SHP77 (cell line): Measurements from ENCODE around the gene SDC4.
A peak's percentile ranks its signal among the peaks of the same experiment; 100 is the strongest.

Source experiments
- DNase-seq, 2 experiments: peaks; one replicate each; lab custom pipeline; 2025; lab: John Stamatoyannopoulos, UW

The SDC4 gene

DNA sequence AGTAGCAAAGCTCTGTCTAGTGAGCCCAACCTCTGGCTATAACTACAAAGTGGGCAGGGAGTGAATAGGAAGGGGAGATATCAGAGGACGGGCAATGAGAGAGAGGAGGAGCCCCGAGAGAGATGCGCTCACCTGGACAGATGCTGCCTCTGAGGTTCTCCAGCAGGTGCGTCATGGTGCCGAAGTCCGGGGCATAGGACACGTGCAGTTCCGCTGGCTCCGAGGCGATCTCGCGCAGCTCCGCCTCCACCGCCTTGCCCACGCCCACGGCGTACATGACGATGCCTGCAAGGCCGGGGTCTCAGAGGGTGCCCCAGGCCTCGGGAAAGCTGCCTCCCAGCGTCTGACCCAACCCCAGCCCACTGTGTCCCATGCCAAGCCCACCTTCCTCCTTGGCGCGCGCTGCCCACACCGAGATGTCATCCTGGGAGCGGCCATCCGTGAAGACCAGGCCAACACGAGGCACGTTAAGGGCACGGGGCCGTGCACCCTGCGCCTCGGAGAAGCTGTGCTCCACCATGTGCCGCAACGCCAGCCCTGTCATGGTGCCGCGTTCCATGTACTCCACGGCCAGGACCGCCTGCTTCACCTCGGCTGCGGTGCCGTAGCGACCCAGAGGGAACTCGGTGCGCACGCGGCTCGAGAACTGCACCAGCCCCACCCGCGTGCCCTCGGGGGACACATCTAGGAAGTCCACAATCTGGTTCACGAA, 50.3 kb downstream of the SDC4 start:
- no peak for DNase-seq

DNA sequence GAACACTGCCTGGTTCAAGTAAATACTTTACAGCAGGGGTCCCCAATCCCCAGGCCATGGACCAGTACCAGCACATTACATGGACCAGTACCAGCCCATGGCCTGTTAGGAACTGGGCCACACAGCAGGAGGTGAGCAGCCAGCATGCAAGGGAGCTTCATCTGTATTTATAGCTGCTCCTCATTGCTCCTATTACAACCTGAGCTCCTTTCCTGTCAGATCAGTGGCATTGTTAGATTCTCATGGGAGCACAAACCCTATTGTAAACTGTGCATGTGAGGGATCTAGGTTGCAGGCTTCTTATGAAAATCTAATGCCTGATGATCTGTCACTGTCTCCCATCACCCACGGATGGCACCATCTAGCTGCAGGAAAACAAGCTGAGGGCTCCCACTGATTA, 53.6 kb downstream of the SDC4 start:
- DNase-seq = no peak

DNA sequence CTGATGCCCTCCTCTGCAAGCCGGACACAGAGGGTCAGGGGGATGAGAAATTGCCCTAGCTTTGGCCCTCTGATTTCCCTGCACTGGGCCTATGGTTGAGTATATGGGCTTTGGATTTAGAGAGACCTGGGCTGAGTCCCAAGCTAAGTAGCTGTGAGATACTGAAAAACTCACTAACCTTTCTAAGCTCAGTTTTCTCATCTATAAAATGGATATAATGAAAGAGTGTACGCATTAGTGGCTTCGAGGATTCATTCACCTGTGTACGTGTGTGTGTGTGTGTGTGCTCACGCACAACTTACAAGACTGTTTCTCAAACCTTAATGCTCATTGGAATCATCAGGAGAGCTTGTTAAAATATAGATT, 54.2 kb downstream of the SDC4 start:
- DNase-seq = no peak

DNA sequence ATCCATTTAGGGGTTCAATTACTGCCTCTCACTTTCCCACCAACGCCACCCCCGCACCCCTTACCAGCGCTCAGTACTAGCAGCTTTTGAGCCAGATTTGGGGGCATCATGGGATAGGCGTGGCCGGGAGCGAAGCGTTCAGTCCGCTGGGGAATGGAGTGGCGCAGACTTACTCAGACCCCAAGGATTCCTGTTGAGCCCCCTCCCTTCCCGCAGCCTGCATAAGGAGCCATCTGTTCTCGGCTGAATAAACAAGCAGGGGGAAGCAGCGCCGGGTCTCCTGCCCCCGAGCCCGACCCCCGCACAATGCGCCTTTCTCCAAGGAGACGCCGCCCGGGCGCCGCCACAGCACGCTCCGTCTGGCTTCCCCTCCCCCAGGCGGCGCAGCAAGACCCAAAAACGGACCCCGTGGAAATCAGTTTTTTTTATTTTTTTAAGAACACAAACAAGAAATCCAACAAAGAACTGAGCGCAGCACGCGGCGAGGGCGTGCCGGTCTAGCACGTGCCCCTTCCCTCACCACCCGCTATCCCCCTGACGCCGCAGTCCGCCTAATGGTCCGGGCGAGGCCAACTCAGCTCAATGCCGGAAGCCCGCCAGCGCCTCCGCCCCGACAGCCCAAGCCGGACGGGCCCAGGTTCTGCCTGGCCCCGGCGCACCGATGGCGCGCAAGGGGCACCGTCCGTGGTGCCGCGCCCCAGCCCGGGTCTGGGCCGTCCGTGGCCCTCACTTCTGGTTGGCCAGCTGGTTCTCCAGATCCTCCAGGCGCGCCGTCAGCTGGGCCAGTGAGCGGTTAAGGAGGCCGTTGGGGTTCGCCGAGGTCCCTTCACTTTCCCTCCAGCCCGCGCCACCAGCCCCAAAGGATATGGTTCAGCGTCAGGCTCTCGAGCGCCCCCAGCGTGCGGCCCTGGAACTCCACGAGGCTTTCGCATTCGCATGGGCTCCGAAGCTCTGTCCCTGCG, 54.9 kb downstream of the SDC4 start:
- DNase-seq = peak; percentile 23 to 31

DNA sequence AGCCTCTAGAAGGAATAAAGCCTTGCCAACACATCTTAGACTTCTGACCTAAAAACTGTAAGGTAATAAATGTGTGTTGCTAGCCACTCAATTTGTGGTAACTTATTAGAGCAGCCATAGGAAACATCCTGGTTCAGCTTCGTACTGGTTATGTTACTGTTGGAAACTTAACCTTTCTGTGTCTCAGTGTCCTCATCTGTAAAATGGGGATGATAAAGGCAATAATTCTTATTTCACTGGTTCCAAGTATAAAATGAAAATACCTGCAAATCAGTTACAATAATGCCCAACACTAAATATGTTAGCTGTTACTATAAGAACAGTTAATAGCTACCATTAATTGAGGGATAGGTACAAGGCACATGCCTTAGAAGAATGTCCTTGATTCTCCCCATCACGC, 55.9 kb downstream of the SDC4 start:
- DNase-seq = no peak

DNA sequence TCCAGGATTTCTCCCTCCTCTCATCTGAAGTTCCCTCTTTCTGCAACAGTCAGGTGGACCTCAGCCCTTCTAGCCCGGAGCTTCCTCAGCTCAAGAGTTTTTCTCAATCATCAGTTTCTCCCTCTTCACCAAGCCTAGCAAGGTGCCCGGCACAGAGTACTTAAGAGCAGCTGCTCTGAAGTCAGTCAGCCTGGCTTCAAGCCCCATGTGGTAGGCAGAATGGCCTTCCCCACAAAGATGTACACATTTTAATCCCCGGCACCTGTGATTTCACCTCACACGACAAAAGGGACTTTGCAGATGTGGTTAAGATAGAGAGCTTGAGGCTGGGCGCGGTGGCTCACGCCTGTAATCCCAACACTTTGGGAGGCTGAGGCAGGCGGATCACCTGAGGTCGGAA, 56.7 kb downstream of the SDC4 start:
- no peak for DNase-seq

DNA sequence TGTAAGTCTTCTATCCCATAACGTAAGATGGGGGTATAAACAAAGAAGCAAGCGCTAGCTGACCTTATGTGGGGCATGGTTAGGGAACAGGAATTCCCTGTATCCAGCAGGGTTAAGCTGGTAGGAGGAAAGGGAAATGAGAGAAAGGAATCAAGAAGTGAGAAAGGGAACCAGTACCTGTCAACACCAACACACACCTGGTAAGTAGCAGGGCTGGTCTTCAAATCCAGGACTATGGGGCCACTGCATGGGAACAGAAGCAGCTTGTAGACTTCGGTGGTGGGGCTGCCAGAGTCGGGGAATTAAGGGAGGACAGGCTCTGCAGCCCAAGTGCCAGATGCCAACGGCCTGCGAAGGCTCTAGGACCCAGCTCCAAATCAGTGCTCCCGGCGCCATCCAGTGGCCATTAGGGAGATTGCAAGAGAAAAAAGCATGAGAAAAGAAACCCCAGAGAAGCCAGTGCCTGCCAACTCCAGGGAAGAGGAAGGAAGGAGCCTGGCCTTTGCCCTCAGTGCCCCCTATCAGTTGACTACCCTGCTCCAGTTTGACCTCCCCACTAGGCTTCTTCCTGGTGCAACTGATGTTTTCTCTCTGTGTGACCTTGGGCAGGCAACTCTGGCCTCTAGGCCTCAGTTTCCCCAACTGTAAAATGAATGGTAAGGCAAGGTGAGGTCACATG, 57.4 kb downstream of the SDC4 start:
- DNase-seq = peak; percentile 59 to 62

DNA sequence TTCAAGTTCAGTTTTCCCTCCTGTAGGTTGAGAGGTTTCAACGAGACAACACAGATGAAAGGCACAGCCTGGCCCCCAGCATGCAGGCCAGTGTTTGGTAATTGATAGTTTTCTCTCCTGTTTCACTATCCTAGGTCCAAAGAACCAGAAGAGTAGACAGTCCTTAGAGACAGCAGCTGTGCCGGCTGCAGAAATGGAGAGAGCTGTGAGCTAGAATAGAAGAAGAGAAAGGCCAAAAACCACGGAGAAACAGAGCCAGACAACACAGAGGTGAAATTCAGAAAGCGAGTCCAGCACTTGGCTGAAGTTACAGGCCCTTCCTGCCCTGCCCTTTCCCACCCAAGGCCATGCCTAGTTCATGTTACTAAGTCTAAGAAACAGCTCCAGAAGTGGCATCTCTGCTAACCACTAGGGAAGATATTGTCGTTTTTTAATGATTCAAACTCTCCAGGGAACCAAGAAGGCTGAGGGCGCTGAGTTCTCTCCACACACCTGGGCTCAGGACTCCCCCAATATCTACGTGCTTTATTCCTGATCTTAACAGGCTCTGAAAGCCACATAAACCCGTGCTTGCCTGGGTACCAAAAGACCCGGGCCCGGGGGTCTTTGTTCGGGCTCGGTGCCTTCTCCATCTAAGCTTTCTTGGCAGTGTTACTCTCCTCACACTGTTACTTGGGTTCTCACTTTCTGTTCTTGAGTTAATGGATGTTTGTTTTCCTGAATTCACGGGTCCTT, 58.1 kb downstream of the SDC4 start:
- no peak for DNase-seq

DNA sequence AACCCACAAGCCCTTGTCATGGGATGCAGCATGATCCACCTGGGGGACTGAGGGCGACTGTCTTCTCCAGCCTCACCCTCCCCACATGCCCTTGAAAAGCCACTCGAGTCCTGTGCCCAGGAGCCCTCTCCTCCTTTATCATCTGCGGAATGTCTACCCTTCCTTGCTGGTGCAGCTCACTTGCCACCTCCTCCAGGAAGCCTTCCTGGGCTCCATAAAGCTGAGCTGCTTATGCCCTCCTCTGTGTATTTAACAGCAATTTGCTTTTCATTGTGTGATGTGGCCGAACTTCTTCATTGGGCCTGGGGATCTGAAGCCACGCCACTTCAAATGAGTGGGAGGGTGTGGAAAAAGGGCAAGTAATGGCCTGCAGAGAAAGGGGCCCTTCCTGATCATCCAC, 59.4 kb downstream of the SDC4 start:
- DNase-seq = no peak

DNA sequence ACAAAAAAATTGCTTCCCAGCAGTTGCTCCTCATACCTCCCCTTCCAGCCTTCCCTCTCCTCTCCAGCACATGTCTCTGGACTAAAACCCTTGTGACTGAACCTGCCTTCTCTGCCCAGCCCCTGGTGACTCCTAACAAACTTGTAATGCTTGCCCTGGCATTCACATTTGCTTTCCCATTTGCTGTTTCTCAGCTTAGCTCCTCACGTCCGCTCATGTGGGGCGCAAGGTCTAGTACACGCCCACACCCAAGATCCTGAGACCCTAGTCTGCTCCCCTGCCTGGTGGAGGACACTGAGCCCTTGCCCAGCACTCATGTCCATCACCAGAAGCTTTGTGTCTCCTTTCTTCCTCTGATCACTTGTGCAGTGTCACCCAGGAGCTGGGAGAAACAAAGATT, 59.8 kb downstream of the SDC4 start:
- no peak for DNase-seq

DNA sequence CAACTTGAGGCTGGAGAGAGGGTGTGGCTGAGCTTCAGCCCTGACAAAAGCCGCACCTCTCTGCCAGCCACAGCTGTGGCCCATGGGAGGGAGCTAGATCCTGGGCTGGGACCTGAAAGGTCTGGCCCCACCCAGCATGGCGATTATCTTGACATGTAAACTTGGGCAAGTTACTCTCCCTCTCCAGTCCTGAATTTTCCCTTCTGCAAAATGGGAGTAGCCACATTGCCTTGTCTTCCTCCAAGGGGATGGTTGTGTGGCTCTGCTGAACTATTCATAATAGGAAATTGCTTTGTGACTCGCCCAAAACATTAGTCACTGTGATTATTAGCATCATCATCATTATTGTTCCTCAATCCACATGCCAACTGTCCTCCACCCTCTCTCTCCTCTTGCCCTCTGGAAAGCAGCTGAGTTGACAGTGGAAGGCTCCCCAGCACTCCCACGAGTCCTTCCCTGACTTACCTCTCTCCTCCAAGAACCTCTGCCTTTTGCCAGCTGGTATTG, 64.6 kb downstream of the SDC4 start:
- no peak for DNase-seq

DNA sequence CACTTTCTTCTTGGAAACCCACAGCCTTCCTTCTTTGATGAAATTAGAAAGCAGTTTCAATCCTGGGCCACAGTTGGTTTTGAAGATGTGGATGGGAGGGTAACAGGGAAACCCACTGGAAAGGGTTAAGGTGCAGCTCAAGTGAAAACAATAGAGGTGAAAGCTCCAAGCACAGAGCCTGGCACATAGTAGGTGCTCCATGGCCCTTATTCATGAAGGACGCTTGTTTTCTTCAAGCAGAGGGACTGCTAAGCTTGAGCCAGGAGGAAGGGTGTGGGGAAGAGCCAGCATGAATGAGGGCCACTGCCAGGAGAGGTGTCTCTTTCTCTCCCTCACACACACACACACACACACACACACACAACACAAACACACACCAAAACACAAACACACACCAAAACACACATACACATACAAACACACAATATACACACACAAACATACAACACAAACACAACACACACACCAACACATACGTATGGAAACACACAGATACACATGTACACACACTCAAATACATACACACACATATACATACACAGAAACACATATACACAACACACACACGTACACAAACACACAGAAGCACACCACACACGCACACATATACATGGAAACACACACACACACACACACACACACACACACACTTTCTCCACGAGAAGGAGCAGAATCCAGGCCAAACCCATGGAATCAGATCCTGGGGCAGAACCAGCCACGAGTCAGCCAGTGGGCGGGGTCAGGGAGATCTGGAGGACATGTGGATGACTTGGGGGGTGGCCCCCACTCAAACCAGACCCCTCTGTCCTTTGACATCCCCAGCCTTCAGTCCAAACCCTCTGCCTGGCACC, 65.3 kb downstream of the SDC4 start:
- no peak for DNase-seq

DNA sequence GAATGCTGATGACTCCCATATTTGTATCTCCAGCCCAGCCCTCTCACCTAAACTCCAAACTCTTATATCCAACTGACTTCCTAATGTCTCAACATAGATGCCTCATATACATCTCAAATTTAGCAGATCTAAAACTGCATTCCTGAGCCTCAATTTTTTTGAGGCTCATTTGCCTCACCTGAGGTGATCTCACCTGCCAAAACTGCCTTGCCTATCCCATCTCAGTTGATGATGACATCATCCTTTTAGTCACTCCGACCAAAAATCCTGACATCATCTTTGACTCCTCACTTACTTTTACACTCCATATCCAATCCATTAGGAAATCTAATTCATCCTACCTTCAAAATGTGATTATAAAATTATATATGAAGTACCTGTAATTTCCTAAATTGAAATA, 68.2 kb downstream of the SDC4 start:
- DNase-seq = no peak

DNA sequence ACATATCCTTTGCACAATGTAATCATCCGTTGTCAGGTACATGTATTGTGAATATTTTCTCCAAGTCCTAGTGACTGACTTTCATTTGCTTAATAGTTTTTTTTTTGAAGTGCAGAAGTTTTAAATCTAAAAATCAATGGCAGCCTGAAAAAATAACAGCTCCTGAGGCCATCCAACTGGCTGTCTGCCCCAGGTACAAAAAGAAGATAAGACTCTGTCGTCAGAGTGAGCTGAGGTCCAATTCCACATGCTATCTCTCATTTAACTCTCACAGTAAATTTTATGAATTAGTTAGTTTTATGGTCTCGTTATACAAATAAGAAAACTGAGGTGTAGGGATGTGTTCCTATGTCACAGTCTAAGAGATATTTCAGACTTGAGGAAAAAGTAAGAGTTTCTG, 72.9 kb downstream of the SDC4 start:
- DNase-seq = no peak
